A549 (cell line): ENCODE data around the gene SYT3.

ENCODE experiments used
- BHLHE40 ChIP-seq: IDR thresholded peaks from 2 replicates; pipeline ENCODE4 v1.6.1; 2012; ENCODE audit warnings: low read depth, low read length, inconsistent platforms
- CBX8 ChIP-seq: fragments of 200-600 bp; sonication (generic); IDR thresholded peaks from 2 replicates; pipeline ENCODE4 v1.6.1; 2016
- CTCF ChIP-seq: fragments of >200 bp; sonication (Bioruptor Twin); formaldehyde crosslinking; IDR thresholded peaks from 3 replicates; pipeline ENCODE4 v1.5.1; 2016
- GATA3 ChIP-seq: IDR thresholded peaks from 2 replicates; pipeline ENCODE4 v1.6.1; 2012; ENCODE audit warnings: borderline replicate concordance
- KDM1A ChIP-seq: fragments of 200-600 bp; sonication (generic); IDR thresholded peaks from 2 replicates; pipeline ENCODE4 v1.6.1; 2016; ENCODE audit warnings: low read depth, mild to moderate bottlenecking
- POLR2A ChIP-seq: IDR thresholded peaks from 2 replicates; pipeline ENCODE4 v1.6.1; 2012; ENCODE audit warnings: mild to moderate bottlenecking, low read length
- RAD21 ChIP-seq, 2 experiments: fragments of >200 bp in 1 of 2; sonication (Bioruptor Twin) in 1 of 2; formaldehyde crosslinking in 1 of 2; IDR thresholded peaks in 1 of 2; conservative IDR thresholded peaks in 1 of 2; 2 replicates in 1 of 2; 3 replicates in 1 of 2; pipeline ENCODE4 v1.6.1; 2012 to 2018; ENCODE audit warnings: inconsistent platforms in 1 of 2
- RARB ChIP-seq: fragments of 250-450 bp; sonication (Bioruptor Pico); IDR thresholded peaks from 2 replicates; pipeline ENCODE4 v1.8.0; 2021; ENCODE audit warnings: mild to moderate bottlenecking, moderate library complexity
- REST ChIP-seq: fragments of 200-600 bp; sonication (generic); IDR thresholded peaks from 2 replicates; pipeline ENCODE4 v1.6.1; 2016; ENCODE audit warnings: antibody characterized with exemption, mild to moderate bottlenecking, moderate library complexity
- SREBF2 ChIP-seq: fragments of 450-650 bp; IDR thresholded peaks from 2 replicates; pipeline ENCODE4 v1.6.1; 2014; ENCODE audit warnings: mild to moderate bottlenecking, moderate library complexity
- TF ChIP-seq, protein P1 (sequence below): fragments of 150-350 bp; IDR thresholded peaks from 2 replicates; pipeline ENCODE4 v1.6.1; 2014; ENCODE audit warnings: low read depth, mild to moderate bottlenecking, low read length
- TF ChIP-seq, protein P2 (sequence below): fragments of >200 bp; sonication (Bioruptor Twin); formaldehyde crosslinking; IDR thresholded peaks from 2 replicates; pipeline ENCODE4 v1.6.1; 2016
- TF ChIP-seq, protein P3 (sequence below): fragments of 250-450 bp; sonication (Bioruptor Pico); IDR thresholded peaks from 2 replicates; pipeline ENCODE4 v1.5.0; 2021; ENCODE audit warnings: mild to moderate bottlenecking, moderate library complexity, borderline replicate concordance

GRCh38 chr19:50601407-50602088 lies 38.1 kb downstream of the SYT3 start:
- TF ChIP-seq CTCF, result no peak
- no peak for TF ChIP-seq KDM1A
- no peak for TF ChIP-seq RAD21 (conservative IDR thresholded peaks at IDR 0.05 in 1 of 2, IDR thresholded peaks at IDR 0.05 in 1 of 2)
- no peak for TF ChIP-seq REST
- TF ChIP-seq SREBF2, result no peak
- TF ChIP-seq, protein P1, sequence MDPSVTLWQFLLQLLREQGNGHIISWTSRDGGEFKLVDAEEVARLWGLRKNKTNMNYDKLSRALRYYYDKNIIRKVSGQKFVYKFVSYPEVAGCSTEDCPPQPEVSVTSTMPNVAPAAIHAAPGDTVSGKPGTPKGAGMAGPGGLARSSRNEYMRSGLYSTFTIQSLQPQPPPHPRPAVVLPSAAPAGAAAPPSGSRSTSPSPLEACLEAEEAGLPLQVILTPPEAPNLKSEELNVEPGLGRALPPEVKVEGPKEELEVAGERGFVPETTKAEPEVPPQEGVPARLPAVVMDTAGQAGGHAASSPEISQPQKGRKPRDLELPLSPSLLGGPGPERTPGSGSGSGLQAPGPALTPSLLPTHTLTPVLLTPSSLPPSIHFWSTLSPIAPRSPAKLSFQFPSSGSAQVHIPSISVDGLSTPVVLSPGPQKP, result no peak
- TF ChIP-seq, protein P2, sequence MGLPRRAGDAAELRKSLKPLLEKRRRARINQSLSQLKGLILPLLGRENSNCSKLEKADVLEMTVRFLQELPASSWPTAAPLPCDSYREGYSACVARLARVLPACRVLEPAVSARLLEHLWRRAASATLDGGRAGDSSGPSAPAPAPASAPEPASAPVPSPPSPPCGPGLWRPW, result no peak
- TF ChIP-seq, protein P3, sequence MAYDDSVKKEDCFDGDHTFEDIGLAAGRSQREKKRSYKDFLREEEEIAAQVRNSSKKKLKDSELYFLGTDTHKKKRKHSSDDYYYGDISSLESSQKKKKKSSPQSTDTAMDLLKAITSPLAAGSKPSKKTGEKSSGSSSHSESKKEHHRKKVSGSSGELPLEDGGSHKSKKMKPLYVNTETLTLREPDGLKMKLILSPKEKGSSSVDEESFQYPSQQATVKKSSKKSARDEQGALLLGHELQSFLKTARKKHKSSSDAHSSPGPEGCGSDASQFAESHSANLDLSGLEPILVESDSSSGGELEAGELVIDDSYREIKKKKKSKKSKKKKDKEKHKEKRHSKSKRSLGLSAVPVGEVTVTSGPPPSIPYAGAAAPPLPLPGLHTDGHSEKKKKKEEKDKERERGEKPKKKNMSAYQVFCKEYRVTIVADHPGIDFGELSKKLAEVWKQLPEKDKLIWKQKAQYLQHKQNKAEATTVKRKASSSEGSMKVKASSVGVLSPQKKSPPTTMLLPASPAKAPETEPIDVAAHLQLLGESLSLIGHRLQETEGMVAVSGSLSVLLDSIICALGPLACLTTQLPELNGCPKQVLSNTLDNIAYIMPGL (CRISPR knock-in tag), result no peak
- TF ChIP-seq RARB (CRISPR knock-in tag), result no peak
- no peak for TF ChIP-seq CBX8
- TF ChIP-seq POLR2A, result no peak
- TF ChIP-seq BHLHE40, result no peak
- no peak for TF ChIP-seq GATA3
